ENCODE measurements around the gene BCCIP.

The BCCIP gene

GRCh38 chr10:125788156-125789034 is 35.0 kb upstream of the BCCIP start:
- TF ChIP-seq GATA3 (IDR thresholded peaks at IDR 0.05; ENCODE audit: low read depth, low read length) (no peak), GATA2 (IDR thresholded peaks at IDR 0.05; ENCODE audit: low read depth, low read length) (no peak)

DNA sequence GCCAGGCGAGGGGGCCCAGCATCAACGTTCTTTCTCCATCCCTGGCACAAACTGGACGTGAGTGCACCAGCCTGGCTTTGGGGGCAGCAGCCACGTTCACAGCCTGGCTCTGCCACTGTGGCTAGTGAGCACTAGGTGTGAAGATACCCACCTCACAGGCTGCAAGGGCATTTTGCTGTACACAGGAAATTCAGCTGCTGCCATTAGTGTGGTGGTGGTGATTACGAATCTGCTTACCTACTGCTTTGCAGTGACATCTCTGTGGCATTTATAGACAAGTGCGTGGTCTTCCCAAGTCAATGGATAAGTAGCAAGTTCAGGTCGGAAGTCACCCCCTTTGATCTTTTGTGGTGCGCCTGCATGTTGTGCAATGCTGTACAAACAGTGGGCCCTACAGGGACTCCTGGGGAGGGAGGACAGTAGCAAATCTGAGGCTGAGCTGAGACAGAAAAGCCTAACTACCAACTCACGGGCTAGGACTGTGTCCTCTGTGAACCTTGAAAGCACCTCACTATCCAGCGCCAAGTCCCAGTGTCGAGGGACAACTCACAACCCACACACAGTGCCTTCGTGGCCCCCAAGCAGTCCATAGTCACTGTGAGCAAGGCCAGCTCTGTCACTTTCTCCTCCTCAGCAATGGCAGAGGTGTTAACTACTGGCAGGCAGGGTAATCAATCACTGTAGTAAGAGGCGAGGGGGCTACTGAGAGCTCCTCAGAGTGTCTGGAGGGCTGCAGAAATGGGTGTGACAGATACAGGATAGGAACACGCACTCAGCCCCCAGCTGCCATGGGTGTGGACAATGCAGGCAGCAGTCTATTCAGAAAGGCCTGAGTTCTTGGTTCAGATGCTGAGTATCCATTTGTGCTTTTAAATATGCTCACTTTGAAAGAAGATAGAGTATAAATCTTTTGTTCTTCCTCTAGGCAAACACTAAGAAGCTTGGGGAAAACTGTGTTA is 30.7 kb upstream of the BCCIP start:
- TF ChIP-seq GATA3 (IDR thresholded peaks at IDR 0.05; ENCODE audit: low read depth, low read length) (no peak), GATA2 (IDR thresholded peaks at IDR 0.05; ENCODE audit: low read depth, low read length) (no peak)

DNA sequence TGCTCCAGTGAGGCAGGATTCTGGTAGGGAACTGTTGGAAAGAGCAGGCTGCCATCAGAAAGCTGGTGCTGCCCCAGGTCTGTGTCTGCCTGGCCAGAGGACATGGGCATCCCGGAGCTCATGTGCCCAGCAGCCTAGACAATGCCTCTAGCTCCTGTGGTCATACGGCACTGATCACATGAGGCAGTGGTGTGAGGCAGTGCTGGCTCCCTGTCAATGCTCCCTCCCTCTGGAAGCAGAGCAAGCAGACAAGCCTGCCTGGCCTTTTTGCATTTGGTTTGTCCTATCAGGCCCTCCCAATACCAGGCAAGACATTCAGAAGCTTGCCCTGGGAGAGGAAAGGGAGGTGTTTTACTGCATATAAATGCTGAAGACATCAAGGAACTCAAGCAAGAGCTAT is 28.2 kb upstream of the BCCIP start:
- no peak for TF ChIP-seq GATA3 (IDR thresholded peaks at IDR 0.05; ENCODE audit: low read depth, low read length)
- no peak for TF ChIP-seq GATA2 (IDR thresholded peaks at IDR 0.05; ENCODE audit: low read depth, low read length)

DNA sequence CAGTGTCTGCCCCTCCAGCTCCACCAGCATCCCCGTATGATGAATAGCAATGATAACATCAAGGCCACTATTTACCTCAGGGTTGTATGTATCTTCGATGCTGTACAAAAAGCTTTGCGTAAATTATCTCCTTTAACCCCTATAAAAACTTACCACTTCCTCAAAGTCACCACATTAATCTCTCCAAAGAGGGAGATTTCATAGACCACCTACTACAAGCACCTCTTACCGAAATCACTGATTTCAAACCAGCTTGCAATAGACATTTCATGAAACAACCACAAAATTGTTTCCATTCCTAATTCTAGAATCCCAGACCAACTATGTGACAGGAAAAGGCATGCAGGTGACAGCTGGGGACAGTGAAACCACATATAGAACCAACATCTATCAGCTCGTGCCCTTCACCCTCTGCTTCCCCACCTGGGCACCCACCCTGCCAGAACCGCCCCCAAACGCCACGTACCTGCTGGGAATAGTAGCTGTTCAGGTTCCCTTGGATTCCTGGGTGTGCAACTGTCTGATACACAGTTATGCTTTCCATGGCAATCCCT is 27.6 kb upstream of the BCCIP start:
- no peak for TF ChIP-seq GATA2 (IDR thresholded peaks at IDR 0.05; ENCODE audit: low read depth, low read length)
- TF ChIP-seq GATA3 (IDR thresholded peaks at IDR 0.05; ENCODE audit: low read depth, low read length), result no peak

DNA sequence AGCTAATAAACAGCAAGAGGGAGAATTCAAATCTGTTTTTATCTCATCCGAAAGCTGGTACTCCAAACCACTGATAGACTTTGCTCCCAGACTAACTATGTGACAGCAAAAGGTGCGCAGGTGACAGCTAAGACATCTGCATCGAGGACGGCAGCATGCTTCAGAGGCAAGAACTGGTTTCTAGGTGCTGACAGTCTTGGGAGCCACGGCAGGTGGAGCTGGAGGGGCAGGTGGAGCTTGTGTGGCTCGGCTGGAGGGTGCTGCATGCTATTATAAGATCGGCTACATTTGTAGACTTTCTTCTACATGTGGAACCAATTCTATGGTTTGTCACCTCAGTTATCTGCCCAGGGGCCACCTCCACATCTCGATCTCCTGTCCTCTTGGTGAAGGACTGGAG is 25.9 kb upstream of the BCCIP start:
- TF ChIP-seq GATA2 (IDR thresholded peaks at IDR 0.05; ENCODE audit: low read depth, low read length), result no peak
- no peak for TF ChIP-seq GATA3 (IDR thresholded peaks at IDR 0.05; ENCODE audit: low read depth, low read length)

- TF ChIP-seq GATA3 (IDR thresholded peaks at IDR 0.05; ENCODE audit: low read depth, low read length) (no peak), GATA2 (IDR thresholded peaks at IDR 0.05; ENCODE audit: low read depth, low read length) (no peak)
Observed at GRCh38 chr10:125797994-125798662, 25.2 kb upstream of the BCCIP start.

- no peak for TF ChIP-seq GATA3 (IDR thresholded peaks at IDR 0.05; ENCODE audit: low read depth, low read length)
- TF ChIP-seq GATA2 (IDR thresholded peaks at IDR 0.05; ENCODE audit: low read depth, low read length), result no peak
Observed at GRCh38 chr10:125799451-125800182, 23.7 kb upstream of the BCCIP start.

DNA sequence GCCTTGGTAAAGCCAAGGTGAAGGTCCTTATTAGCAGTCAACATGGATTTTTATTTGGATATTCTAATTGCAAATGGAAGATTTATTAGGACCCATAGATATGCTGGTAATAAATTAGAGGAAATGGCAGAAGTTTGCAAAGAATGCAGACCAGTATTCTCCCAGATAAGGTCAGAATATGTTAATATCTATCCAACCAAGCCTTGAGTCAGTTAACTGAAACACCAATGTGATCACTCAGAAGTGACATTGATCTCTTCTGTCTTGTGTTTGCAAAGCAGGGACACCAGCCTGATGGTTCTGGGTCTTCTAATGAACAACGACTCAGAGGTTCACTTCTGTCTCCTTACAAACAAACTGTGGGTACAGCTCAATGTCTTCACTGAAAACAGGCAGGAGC is 21.8 kb upstream of the BCCIP start:
- TF ChIP-seq GATA3 (IDR thresholded peaks at IDR 0.05; ENCODE audit: low read depth, low read length) (no peak), GATA2 (IDR thresholded peaks at IDR 0.05; ENCODE audit: low read depth, low read length) (no peak)

DNA sequence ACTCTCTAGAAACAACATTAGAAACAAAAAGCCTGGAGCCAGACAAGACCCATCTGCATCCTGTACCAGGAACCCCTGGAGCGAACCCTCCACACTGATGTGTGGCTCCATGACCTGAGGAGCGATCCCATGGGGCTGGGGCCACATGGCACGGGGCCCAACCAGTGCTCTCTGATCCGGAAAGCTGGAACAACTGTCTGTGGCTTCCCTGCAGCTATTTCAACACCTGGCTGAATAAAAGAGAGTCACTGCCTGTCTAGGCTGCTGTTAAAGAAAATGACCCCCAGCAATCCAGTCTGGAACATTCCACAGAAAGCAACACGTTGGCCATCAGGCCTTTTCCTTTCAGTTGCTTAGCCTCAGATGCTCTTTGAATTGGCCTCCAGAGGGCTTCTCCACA is 21.2 kb upstream of the BCCIP start:
- TF ChIP-seq GATA2 (IDR thresholded peaks at IDR 0.05; ENCODE audit: low read depth, low read length) (no peak), GATA3 (IDR thresholded peaks at IDR 0.05; ENCODE audit: low read depth, low read length) (no peak)

- no peak for TF ChIP-seq GATA2 (IDR thresholded peaks at IDR 0.05; ENCODE audit: low read depth, low read length)
- TF ChIP-seq GATA3 (IDR thresholded peaks at IDR 0.05; ENCODE audit: low read depth, low read length), result no peak
Observed at GRCh38 chr10:125802739-125803138, 20.6 kb upstream of the BCCIP start.

DNA sequence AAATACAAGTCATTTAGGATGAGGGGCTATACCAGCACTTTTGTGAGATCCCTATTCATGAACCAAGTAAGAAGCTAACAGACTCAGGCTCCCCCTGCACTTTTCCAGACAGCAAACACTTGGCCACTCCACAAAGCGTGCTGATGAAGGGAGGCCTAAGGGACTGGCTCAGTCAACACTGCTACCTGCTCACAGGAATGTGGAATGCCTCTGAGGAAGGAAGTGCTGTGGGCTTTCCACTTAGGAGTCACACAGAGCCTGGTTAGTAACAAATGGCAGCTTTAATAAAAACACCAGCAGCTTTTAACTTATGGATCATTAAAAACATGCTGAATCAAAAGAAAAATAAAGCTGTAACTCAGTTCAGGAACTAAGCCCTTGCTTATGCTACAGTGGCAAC is 15.3 kb upstream of the BCCIP start:
- no peak for TF ChIP-seq GATA3 (IDR thresholded peaks at IDR 0.05; ENCODE audit: low read depth, low read length)

DNA sequence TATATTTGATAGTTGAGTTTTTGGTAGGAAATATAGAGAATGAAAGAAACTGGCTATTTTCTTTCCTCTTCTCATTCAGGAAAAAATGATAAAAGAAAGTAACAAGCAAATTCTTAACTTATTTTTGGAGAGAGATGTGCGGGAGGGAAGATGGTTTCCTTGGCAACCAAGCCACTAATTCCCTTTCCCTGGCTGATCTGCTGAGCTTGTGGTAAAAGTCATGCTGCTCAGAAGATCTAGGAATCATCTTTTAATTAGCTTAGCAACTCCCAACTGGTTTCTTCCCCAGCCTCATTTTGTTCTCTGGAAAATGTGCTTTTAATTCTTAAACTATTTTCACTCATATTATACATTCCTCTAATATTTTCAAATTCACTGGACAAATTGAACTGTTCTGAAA is 12.1 kb upstream of the BCCIP start:
- TF ChIP-seq GATA2 (IDR thresholded peaks at IDR 0.05; ENCODE audit: low read depth, low read length) (no peak), GATA3 (IDR thresholded peaks at IDR 0.05; ENCODE audit: low read depth, low read length) (no peak)

GRCh38 chr10:125812128-125812750 is 11.1 kb upstream of the BCCIP start:
- TF ChIP-seq GATA2 (IDR thresholded peaks at IDR 0.05; ENCODE audit: low read depth, low read length) (no peak), GATA3 (IDR thresholded peaks at IDR 0.05; ENCODE audit: low read depth, low read length) (no peak)

All from SH-SY5Y (cell line).